NT2/D1 (cell line): ENCODE results near the gene CSNK1G1.

ENCODE experiments used
- YY1 ChIP-seq: IDR thresholded peaks from 2 replicates; pipeline ENCODE4 v1.6.1; 2011; ENCODE audit not compliant: insufficient read length, insufficient read depth
- ZNF274 ChIP-seq: IDR thresholded peaks from 2 replicates; pipeline ENCODE4 v1.6.1; 2011; ENCODE audit warnings: mild to moderate bottlenecking, low read depth, low read length

GRCh38 chr15:64233299-64233698, 122.7 kb downstream of the CSNK1G1 start:
- TF ChIP-seq ZNF274, result no peak
- no peak for TF ChIP-seq YY1
